NCI-H1436 (cell line): ENCODE results near the gene LRRTM4.

Source experiments
- DNase-seq: peaks from one replicate; lab custom pipeline; 2025; lab: John Stamatoyannopoulos, UW

Gene LRRTM4

DNA sequence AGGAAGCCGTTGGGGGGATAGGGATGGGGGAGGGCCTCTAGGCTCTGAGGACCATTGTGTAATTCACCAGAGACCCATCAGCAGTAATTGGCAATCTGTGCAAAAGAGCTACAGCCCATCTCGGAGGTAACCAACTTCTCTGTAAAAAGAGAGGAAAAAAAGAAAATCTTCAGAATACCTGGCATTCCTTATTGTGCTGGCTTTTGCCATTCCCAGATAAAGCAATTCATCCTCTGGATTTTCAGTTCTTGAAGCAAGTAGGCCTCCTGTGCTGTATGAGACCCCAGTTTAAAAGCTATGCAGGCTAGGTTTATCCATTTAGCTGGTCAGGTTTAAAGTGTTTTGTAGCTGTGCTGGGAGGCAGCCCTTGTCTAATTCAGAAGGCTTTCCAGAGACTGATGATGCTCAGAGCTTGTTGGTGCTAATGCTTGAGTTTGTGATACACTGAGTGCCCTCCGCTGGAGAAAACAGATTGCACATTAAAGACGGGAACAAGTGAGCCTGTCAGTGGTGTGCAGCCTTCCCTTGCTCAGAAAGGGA lies at the start of gene LRRTM4:
Gene LRRTM4, minus strand, starts transcription at position 446 of the 540 bp plus-strand sequence.
- no peak for DNase-seq

GRCh38 chr2:77571545-77571944 lies 49.4 kb upstream of the LRRTM4 start:
- DNase-seq, result no peak

GRCh38 chr2:77567723-77568122 lies 45.5 kb upstream of the LRRTM4 start:
- DNase-seq, result no peak

- DNase-seq, result no peak
These were observed 44.4 kb upstream of the LRRTM4 start for GRCh38 chr2:77566582-77566981.

GRCh38 chr2:77566131-77566530 lies 44.0 kb upstream of the LRRTM4 start:
- no peak for DNase-seq

DNA sequence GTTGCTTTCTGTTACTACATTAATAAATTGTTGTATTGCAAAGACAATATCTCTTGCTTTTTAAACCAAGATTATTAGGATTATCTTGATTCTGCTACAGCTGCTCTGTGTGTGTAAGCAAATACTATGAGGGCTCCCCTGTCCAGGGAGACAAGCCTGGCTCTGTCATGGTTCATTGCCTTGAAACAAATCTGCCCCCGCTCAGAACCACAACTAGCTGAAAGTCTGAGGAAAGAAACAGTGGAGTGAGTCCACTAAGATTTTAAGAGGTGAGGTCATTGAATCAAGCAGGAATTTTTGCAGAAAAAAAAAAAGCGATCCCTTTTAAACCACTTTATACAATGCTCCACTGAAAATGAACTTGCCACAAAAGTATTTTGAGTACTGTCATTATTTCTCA lies 30.8 kb upstream of the LRRTM4 start:
- DNase-seq, result no peak

GRCh38 chr2:77538031-77538430 lies 15.9 kb upstream of the LRRTM4 start:
- DNase-seq, result no peak

GRCh38 chr2:77522888-77523287 lies 712 bp upstream of the LRRTM4 start:
- no peak for DNase-seq

DNA sequence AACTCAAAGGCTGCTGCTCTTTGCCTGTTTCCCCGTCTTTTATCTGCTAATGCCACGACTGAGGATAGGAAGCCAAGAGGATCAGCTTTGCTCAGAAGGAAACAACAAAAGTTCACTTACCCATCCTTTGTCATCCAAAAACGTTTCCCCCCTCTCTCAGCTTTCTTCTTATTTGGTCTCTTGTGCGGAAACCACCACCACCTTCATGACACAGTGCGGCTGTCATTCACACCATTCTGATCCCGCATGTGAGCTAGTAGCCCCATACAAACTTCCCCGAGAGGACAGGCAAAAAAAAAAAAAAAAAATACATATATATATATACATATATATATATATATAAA lies 656 bp downstream of the LRRTM4 start:
- no peak for DNase-seq

DNA sequence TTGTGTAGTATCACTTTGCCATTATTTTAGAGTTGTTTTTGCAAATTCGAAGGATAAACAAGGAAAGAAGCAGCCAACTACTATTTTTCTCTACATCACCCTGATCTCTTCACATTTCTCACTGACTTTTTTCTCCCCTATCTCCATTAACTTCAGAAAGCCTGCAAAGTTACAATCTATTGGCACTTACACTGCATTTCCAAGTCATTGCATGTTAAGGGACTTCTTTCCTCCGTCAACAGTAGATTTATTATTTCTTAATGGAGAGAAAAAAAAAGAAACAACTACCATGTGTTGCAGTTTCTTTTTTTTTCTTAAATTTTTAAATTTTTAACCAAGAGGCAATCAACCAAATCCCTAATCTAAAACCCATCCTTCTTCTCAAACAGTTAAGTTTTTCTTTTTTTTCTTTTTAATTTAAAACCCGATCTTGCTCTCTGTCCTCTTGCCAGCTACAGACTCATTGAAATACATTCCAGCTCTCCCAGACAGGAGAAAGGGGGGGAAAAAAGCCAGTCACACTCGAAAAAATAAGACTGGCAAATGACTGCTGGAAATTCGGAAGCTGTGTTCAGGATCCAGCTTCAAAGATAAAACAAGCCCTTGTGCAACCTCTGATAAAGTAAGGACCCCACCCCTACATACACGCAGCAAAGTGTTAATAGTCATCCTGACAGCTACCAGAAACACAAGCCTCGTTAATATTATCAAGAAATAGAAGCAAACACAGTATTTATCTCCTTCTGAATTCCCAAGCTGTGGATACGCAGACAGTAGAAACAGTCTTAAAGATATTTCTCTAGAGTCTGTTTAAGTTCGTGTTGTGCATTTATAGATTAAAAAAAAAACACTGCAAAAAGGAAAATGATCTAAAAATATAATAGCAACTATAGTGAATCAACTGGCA lies 1.3 kb downstream of the LRRTM4 start:
- no peak for DNase-seq

GRCh38 chr2:77519888-77520506 lies 2.2 kb downstream of the LRRTM4 start:
- DNase-seq, result no peak

DNA sequence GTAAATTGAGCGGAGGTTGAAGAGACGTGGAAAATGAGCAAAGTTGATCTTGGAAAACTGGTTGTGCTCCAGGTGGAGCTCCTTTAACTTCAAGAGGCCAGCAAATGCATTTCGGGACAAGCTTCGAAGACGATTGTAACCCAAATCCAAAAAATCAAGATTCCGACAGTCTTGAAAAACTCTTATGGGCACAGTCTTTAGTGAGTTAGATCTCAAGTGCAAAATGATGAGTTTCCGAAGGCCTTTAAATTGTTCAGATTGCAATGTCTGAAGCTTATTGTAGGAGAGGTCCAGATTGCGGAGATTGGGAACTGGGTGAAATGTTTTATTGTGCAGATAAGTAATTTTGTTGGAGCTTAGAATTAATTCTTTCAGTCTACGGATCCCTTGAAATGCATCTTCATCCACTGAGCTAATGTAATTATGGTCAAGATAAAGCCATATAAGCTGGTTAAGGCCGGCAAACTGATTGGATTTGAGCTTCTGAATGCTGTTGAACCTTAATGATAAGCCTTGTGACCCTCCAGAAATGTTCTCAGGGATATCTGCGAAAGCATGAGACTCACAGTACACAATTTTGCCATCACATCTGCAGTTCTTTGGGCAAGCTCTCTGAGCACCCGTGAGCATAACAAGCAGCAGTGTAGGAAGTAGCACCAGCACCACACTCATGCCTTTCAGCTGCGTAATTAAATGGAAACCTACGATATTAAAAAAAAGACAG lies 2.9 kb downstream of the LRRTM4 start:
- DNase-seq, result no peak

- DNase-seq, result no peak
These were observed 3.9 kb downstream of the LRRTM4 start for GRCh38 chr2:77518311-77518710.

DNA sequence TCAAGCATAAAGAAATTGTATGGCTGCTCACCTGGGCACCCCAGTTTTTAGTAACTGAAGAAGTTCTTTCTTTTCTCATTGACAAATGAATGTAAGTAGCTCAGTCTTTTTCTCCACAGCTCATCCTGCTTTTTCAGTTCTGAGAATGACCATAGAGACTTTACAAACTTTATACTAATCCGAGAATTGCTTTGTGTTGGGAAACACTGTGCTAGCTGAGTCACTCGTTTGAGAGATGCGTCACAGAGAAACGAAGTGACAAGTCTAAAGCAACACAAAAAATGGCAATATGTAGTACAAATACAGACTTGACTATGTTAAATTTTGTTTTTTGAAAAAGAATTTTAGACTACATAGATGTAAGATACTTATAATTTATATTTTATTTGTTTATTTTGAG lies 9.0 kb downstream of the LRRTM4 start:
- no peak for DNase-seq

- no peak for DNase-seq
These were observed 9.7 kb downstream of the LRRTM4 start for GRCh38 chr2:77512507-77512906.

DNA sequence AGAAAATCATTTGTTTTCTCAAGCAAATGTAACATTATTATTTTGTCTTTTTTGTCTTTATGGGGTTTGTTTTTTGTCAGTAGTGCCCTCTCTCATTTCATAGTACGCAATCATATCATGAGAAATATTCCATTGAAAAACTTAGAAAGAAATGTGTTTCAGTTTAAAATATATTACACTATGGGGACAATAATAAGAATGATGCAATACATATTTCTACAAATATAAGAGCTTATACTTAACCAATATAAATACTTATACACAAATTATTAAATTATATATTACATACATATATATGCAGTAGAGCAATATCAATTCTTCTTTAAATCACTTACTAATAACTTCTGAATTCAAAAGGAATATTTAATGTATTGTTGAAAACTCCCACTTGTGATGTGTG lies 13.7 kb downstream of the LRRTM4 start:
- DNase-seq, result no peak

GRCh38 chr2:77507657-77508056 lies 14.5 kb downstream of the LRRTM4 start:
- DNase-seq, result no peak

GRCh38 chr2:77488141-77488540 lies 34.0 kb downstream of the LRRTM4 start:
- no peak for DNase-seq

GRCh38 chr2:77487074-77487803 lies 34.9 kb downstream of the LRRTM4 start:
- no peak for DNase-seq

DNA sequence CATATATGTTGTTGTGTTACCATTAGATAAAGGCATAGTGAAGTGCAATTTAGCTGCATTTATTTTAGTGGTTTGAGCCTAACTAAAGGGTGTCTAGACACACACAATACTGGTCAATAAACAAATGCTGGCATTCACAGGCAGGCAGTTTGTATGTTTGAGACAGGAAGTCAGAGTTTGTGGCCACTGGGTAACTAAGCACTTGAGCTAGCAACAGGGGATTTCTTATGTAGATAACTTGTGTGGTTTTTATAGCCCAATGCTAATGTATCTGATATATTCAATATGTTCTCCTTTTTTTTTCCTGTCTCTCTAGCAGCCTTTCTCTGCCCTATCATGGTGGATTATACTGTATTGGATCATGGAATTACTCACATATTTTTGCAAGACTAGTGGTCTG lies 38.1 kb downstream of the LRRTM4 start:
- DNase-seq, result no peak

GRCh38 chr2:77479895-77480294 lies 42.3 kb downstream of the LRRTM4 start:
- DNase-seq, result no peak

DNA sequence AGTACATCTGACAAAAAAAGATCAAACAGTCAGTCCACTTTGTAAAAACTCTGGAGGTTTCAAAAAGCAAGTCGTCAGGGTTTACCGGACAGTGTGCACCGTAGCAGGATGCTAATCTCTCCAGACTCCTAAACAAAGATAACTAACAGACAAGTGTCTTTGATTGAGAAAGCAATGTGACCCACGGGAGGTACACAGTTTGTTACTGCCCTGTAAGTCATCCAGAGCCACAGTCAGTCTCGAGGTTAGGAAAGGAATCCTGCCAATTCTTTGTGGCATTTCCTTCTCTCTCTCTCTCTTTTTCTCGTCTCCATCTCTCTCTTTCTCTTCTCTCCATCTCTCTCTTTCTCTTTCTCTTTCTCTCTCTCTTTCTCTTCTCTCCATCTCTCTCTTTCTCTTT lies 42.8 kb downstream of the LRRTM4 start:
- DNase-seq, result no peak
